K562 (cell line): ENCODE measurements around the gene ODF4. TPM values are rescaled to one million over a fixed set of nuclear protein-coding genes. Genes with fewer than 3 reads are reported as not detected.

Experiments used
- BHLHE40 ChIP-seq: IDR thresholded peaks from 2 replicates; pipeline ENCODE4 v1.6.1; 2011; ENCODE audit warnings: low read length, improper control_type of control experiment
- DDX20 ChIP-seq: fragments of 450-650 bp; IDR thresholded peaks from 2 replicates; pipeline ENCODE4 v1.6.1; 2016; ENCODE audit warnings: missing genetic modification characterization, low read depth, mild to moderate bottlenecking, missing compliant biosample characterization, moderate library complexity
- EP400 ChIP-seq: fragments of 450-650 bp; IDR thresholded peaks from 2 replicates; pipeline ENCODE4 v1.6.1; 2017; ENCODE audit warnings: antibody characterized with exemption, mild to moderate bottlenecking, moderate library complexity
- GABPA ChIP-seq: fragments of 200-800 bp; sonication (Bioruptor generic); conservative IDR thresholded peaks from 2 replicates; pipeline ENCODE4 v1.6.1; 2016; ENCODE audit warnings: low read depth, missing genetic modification characterization, missing compliant biosample characterization
- HDAC1 ChIP-seq, 2 experiments: fragments of 450-650 bp; IDR thresholded peaks; 2 replicates each; pipeline ENCODE4 v1.6.1; 2016 to 2017; ENCODE audit warnings: inconsistent platforms in 1 of 2, mild to moderate bottlenecking in 1 of 2, moderate library complexity in 1 of 2
- HMGN3 ChIP-seq: IDR thresholded peaks from 2 replicates; pipeline ENCODE4 v1.6.1; 2011; ENCODE audit warnings: borderline replicate concordance, low read depth, mild to moderate bottlenecking, mixed read lengths, low read length; ENCODE audit not compliant: insufficient read length; ENCODE audit errors: extremely low read depth
- ID3 ChIP-seq, 2 experiments: fragments of 250-450 bp in 1 of 2; fragments of 450-650 bp in 1 of 2; sonication (Bioruptor Pico) in 1 of 2; IDR thresholded peaks; 2 replicates each; pipeline versions ENCODE4 v1.6.1 to v1.8.0; 2016 to 2021; ENCODE audit warnings: mild to moderate bottlenecking in 2 of 2, moderate library complexity in 2 of 2, missing compliant biosample characterization in 1 of 2, missing genetic modification characterization in 1 of 2
- IRF1 ChIP-seq: sonication (generic); formaldehyde crosslinking; IDR thresholded peaks from 2 replicates; pipeline ENCODE4 v1.8.0; 2022; ENCODE audit warnings: missing genetic modification reagents, mild to moderate bottlenecking, borderline replicate concordance
- KDM1A ChIP-seq, 2 experiments: fragments of 450-650 bp; IDR thresholded peaks; 2 replicates each; pipeline ENCODE4 v1.6.1; 2016; ENCODE audit warnings: mild to moderate bottlenecking in 2 of 2
- MGA ChIP-seq: fragments of 450-650 bp; IDR thresholded peaks from 2 replicates; pipeline ENCODE4 v1.6.1; 2016; ENCODE audit warnings: mild to moderate bottlenecking, moderate library complexity
- MYBL2 ChIP-seq, 2 experiments: fragments of 450-650 bp in 1 of 2; sonication (generic) in 1 of 2; formaldehyde crosslinking in 1 of 2; IDR thresholded peaks; 2 replicates each; pipeline versions ENCODE4 v1.6.1 to v1.8.1; 2017 to 2022; ENCODE audit warnings: borderline replicate concordance in 1 of 2, inconsistent platforms in 1 of 2, low read depth in 1 of 2, mild to moderate bottlenecking in 1 of 2, missing genetic modification reagents in 1 of 2, moderate library complexity in 1 of 2
- PHF8 ChIP-seq: fragments of 200-600 bp; sonication (generic); IDR thresholded peaks from 2 replicates; pipeline ENCODE4 v1.6.1; 2012; ENCODE audit warnings: mixed run types, mild to moderate bottlenecking, inconsistent platforms, low read length, moderate library complexity, borderline replicate concordance
- PML ChIP-seq: IDR thresholded peaks from 2 replicates; pipeline ENCODE4 v1.6.1; 2012; ENCODE audit warnings: low read length, inconsistent platforms
- RBM39 ChIP-seq: fragments of 200-400 bp; formaldehyde crosslinking; optimal IDR thresholded peaks from 2 replicates; pipeline ENCODE3; 2018; ENCODE audit warnings: low read depth, low read length
- THRAP3 ChIP-seq: fragments of 450-650 bp; IDR thresholded peaks from 2 replicates; pipeline ENCODE4 v1.6.1; 2016; ENCODE audit warnings: mild to moderate bottlenecking, inconsistent platforms, borderline replicate concordance
- polyA plus RNA-seq, 8 experiments: library from polyadenylated mRNA; depleted of rRNA in 4 of 8; stranded (reverse) in 5 of 8; unstranded in 3 of 8; fragments of >200 nt; fragmentation: Nextera tagmentation in 2 of 8; fragmentation: Illumina TruSeq in 1 of 8; extraction: Ambion mirVana in 2 of 8; extraction: Trizol in 1 of 8; gene quantifications; 2 replicates each; pipeline versions ENCODE4 v1.2.1 to v1.2.3, GENCODE V29; 2011 to 2014; ENCODE audit warnings: inconsistent platforms in 1 of 8, missing spikeins in 1 of 8
- total RNA-seq, 7 experiments: library from RNA; depleted of rRNA in 6 of 7; stranded (reverse); fragments of >200 nt in 6 of 7; fragmentation: Illumina TruSeq in 2 of 7; extraction: Trizol in 2 of 7; gene quantifications; 2 replicates each; pipeline versions ENCODE4 v1.2.1 to v1.2.3, GENCODE V29; 2011 to 2021; ENCODE audit warnings: low replicate concordance in 1 of 7

ODF4 gene
- total and polyA plus RNA-seq, 9 of the 15 experiments (the other 6 are each of a cell fraction or from before 2014, with no cell fraction given): not detected

DNA sequence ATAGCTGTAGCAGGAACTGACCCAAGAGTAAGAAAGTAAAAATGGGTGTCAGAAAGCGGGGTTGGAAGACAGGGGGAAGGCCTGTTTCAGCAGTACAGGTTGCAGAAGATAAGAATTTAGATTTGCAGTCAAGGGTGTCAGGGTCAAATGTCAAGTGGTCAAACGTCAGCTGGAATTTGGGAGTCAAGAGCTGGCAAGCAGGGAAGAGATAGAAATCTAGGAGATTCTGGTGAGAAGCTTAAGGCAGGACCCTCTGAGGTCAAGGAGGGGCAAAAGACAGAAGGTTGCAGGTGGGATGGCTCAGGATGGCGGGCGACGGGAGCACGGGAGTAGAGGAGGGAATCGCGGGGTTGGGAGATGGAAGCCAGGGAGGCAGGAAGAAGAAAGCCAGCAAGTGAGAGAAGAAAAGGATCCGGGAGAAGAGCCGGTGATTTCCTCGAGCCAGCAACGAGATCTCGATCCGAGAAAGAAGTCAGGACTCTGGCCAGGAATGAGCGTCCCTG, 44.8 kb upstream of the ODF4 start (continued):
- TF ChIP-seq MGA (peak; percentile 61; the same call in 1 of the 2 replicates), THRAP3 (no peak), DDX20 (tag) (no peak), MYBL2 (IDR thresholded peaks at IDR 0.05; ENCODE audit: low read depth) (no peak), MYBL2 (CRISPR knock-in tag; IDR thresholded peaks at IDR 0.05; ENCODE audit: borderline replicate concordance) (no peak), BHLHE40 (no peak), HDAC1 (IDR thresholded peaks at IDR 0.05) (peak in 1 of 2 experiments; percentile 16; a peak in 1 of 4 replicates), GABPA (tag) (no peak), KDM1A (IDR thresholded peaks at IDR 0.05) (peak; percentile 14 to 43; a peak in 2 of 4 replicates), PHF8 (peak; percentile 64; the same call in 1 of the 2 replicates), HMGN3 (no peak), IRF1 (no peak), PML (no peak), EP400 (no peak), RBM39 (no peak), ID3 (CRISPR knock-in tag; IDR thresholded peaks at IDR 0.05) (no peak), ID3 (tag; IDR thresholded peaks at IDR 0.05) (no peak)
